ENCODE data around the gene PHTF1.
"Not testable (repeated sequence)": the region's sequence is repeated elsewhere in the genome, so short reads cannot be mapped to it uniquely, and the experiment has no call there.

PHTF1 gene

GRCh38 chr1:113777561-113777960 lies 18.3 kb upstream of the PHTF1 start:
- DNase-seq: no peak

GRCh38 chr1:113770031-113770430 lies 10.7 kb upstream of the PHTF1 start:
- no peak for DNase-seq

GRCh38 chr1:113769601-113769970 lies 10.3 kb upstream of the PHTF1 start:
- DNase-seq: no peak

- peak in 2 of 4 experiments; percentile 17 to 26 for DNase-seq
These were observed 9.8 kb upstream of the PHTF1 start for GRCh38 chr1:113768916-113769600.

- DNase-seq: no peak
These were observed 6.3 kb upstream of the PHTF1 start for GRCh38 chr1:113765306-113766230.

GRCh38 chr1:113763661-113764060 lies 4.4 kb upstream of the PHTF1 start:
- DNase-seq: no peak

- no peak for DNase-seq
These were observed 2.7 kb upstream of the PHTF1 start for GRCh38 chr1:113761937-113762336.

GRCh38 chr1:113760102-113761080 lies 1.1 kb upstream of the PHTF1 start:
- DNase-seq: peak in 1 of 4 experiments; percentile 6

GRCh38 chr1:113758631-113759332 lies 504 bp downstream of the PHTF1 start:
- DNase-seq: peak; percentile 67 to 86 (median 80)

- no peak for DNase-seq
These were observed 2.8 kb downstream of the PHTF1 start for GRCh38 chr1:113756461-113756860.

- DNase-seq: not testable (repeated sequence)
These were observed 6.0 kb downstream of the PHTF1 start for GRCh38 chr1:113753333-113753732.

GRCh38 chr1:113751516-113751915 lies 7.8 kb downstream of the PHTF1 start:
- no peak for DNase-seq

GRCh38 chr1:113751114-113751513 lies 8.2 kb downstream of the PHTF1 start:
- DNase-seq: no peak

- DNase-seq: no peak
These were observed 9.9 kb downstream of the PHTF1 start for GRCh38 chr1:113749402-113749801.

GRCh38 chr1:113747376-113747775 lies 11.9 kb downstream of the PHTF1 start:
- no peak for DNase-seq

- DNase-seq: no peak
These were observed 13.9 kb downstream of the PHTF1 start for GRCh38 chr1:113745425-113745824.

- no peak for DNase-seq
These were observed 15.2 kb downstream of the PHTF1 start for GRCh38 chr1:113744114-113744513.

GRCh38 chr1:113742515-113742914 lies 16.8 kb downstream of the PHTF1 start:
- no peak for DNase-seq

- no peak for DNase-seq
These were observed 24.8 kb downstream of the PHTF1 start for GRCh38 chr1:113734357-113735055.

- DNase-seq: no peak
These were observed 26.5 kb downstream of the PHTF1 start for GRCh38 chr1:113732802-113733201.

- DNase-seq: no peak
These were observed 38.3 kb downstream of the PHTF1 start for GRCh38 chr1:113721010-113721409.
